ENCODE results near the gene OR5AU1.
"Not testable (repeated sequence)": the region's sequence is repeated elsewhere in the genome, so short reads cannot be mapped to it uniquely, and the experiment has no call there.

The OR5AU1 gene

DNA sequence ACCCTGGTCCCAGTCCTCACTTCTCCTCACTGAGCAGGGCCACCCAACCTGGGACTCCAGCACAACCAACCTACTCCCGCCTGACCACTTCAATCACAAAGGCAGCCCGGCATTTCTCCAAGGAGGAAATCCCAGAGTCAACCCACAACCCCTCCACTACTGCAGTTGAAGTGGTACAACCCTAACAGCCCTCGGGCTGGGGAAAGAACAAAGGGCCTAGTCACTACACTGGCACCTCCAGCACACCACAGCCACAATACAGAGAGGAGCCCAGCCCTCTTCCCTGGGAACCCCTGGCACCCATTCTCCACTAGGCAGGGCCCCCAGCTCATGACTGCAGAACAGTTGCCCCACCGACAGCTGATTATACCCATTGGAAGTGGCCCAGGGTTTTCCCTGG is 13.7 kb upstream of the OR5AU1 start:
- DNase-seq = no peak

DNA sequence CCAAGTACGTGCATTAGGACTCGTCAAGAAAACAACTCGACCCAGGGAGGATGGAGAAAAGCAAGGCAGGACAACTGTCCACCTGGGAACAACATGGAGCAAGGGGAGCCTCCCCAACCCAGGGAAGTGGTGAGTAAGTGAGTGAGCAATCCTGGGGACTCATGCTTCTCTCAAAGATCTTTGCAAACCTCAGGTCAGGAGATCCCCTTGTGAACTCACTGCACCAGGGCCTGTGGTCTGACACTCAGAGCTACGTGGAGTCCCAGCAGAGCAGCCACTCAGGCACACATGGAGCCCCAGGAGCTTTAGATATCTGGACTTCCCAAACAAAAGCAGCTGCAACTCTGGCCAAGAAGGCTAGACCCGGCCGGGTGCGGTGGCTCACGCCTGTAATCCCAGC is 12.2 kb upstream of the OR5AU1 start:
- DNase-seq = no peak

DNA sequence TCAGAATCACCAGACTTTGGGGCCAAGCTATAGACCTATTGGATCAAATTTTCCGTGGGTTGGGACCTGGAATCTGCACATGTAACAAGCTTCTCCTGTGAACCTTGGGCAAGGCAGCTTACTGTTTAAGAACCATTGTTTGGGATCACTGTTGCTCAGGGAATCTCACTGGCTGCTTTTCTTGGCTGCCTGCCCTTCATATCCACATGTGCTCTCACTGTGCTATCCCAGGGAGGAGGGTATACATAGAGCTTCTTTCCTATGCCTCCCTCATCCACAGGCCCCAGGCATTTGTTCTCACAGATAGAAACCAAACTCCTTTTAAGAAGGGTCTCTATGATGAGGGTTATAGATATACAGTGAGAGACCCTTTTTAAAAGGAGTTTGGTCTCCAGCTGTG is 9.8 kb upstream of the OR5AU1 start:
- DNase-seq = not testable (repeated sequence)

DNA sequence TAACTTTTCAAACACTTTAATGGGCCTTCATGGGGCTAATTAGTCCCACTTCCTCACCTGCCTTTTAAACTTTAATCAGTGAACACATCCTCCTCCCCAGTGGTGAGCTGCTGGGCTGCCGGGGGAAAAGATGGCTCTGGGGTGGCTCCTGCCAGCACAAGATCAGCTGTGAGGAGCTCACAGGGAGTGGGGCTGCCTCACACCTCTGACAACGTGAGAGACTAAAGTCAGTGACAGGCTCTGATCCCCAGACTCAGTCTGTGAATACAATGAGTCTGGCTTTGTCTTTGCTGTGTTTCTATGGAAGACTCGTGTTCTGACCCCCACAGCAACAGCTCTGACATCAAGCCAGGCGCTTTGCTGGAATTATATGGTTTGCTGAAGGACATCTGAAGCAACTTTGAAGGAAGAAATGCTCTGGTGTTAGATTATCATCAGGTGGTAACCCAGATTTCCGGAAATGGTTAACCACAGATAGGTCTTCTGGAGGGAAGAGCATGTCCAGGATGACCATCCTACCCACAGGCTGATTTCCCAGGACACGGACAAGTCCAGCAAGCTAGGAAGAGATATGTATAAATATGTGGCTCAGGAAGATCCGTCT is 9.2 kb upstream of the OR5AU1 start:
- DNase-seq = not testable (repeated sequence)

DNA sequence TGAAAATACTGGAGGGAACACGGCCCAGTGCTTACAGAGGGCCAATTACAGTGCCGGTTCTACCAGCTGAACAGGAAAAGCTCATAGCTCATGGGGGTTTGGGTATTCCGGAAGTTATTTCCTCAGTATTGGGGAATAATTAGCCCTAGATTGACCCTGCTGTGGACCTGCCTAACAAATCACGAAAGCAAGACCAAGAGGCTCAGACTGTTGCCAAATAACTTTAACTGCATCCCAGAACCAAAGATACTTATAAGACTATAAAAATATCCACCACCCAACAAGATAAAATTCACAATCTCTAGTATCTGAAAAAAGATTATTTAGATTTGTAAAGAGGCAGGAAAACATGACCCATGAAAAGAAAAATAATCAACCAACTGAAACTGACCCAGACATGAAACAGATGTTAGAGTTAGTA is 8.0 kb upstream of the OR5AU1 start:
- DNase-seq = no peak

DNA sequence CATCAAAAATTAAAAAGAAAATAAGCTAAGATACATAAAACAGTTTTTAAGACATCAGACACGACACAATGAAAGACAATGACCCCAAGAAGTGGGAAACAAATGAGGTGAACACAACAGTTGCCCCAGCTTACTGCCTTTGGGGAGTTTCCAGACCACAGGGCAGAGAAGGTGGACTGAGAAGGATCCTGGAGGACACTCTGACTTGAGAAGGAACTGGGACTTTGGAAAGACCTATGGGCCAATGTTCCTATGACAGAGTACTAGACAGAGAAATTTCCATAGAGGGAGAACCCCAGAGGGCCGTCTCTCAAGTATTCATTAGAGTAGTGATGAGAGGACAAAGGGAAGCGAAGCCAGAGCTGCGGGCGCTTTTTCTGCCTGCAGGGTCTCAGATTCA is 6.2 kb upstream of the OR5AU1 start:
- DNase-seq = no peak

DNA sequence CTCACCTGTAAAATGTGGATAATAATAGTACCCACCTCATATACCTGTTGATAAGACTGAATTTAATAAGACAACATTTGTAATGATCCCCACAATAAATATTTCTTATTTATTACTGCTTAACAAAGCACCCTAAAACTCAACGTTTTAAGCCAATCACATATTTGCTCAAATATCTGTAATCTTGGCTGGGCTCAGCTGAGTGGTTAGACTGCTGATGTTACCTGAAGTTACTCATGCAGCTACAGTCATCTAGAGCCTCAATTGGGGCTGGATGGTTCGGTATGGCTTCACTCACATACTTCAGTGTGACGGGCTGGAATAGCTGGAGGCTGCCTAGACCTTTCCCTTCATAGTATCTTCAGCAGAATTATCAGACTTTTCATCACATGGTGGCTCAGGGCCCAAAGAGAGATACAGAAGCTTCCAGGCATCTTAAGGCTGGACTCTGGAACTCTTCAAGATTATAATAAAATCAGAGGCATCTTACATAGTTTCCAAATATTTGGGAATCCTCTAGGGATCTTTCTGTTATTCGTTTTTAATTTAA is 4.3 kb upstream of the OR5AU1 start:
- DNase-seq = no peak

DNA sequence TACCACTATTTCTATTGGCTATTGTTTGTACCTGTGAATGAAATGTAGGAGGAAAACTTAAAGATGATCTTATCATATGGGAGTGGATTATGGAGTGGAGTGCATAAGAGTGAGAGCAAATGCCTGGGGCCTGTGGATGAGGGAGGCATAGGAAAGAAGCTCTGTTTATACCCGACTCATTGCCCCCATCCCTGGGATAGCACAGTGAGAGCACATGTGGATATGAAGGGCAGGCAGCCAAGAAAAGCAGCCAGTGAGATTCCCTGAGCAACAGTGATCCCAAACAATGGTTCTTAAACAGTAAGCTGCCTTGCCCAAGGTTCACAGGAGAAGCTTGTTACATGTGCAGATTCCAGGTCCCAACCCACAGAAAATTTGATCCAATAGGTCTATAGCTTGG is 2.3 kb upstream of the OR5AU1 start:
- not testable (repeated sequence) for DNase-seq

DNA sequence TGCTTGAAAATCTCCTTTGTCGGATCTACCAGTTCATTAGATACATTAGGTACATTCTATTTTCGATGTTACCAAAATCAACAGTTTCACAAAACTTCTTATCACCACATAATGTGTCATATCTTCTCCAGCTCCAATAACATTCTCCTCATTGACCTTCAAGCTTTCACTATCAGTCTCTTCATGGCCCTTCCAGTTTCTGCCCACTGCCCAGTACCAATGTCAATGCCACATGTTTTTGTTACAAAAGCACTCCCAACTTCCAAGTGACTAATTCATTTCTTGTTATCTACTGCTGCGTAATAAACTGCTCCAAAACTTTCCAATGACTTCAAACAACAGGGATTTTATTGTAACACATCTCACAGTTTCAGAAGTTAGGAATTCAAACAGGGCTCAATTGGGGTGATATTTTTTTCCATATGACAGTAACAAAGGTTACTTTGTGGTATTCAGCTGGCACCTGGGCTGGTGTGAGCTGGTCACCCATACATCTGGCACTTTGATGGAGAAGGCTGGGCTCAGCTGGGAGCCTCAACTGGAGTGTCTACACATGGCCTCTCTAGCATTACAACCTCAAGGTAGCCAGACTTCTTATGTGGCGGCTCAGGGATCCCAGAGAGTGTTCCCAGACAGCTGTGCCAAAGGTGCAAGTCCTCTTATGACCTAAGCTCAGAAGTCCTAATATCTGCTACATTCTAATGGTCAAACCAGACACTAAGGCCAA is 6.1 kb downstream of the OR5AU1 start:
- DNase-seq = no peak

DNA sequence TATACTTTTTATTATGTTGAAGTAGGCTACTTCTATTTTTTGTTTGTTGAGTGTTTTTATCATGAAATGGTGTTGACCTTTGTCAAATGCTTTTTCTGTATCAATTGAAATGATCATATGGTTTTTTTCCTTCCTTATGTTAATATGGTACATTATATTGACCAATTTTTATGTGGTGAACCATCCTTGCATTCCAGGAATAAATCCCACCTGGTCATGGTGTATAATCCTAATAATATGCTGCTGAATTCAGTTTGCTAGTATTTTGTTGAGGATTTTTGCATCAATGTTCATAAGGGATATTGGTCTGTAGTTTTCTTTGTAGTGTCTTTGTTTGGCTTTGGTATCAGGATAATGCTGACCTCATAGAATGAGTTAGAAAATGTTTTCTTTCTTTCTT is 10.4 kb downstream of the OR5AU1 start:
- DNase-seq = no peak

DNA sequence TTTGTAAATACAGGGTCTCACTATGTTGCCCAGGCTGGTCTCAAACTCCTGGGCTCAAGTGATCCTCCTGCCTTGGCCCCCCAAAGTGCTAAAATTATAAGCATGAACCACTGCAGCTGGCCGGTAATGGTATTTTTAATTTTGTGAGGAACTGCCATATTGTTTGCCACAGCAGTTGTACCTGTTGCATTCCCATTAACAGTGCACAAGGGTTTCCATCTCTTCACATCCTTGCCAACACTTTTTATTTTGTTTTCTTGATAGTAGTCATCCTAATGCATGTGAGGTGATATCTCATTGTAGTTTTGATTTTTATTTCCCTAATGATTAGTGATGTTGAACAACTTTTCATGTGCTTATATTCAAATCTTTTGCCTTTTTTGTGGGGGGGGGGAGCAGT is 13.5 kb downstream of the OR5AU1 start:
- no peak for DNase-seq

DNA sequence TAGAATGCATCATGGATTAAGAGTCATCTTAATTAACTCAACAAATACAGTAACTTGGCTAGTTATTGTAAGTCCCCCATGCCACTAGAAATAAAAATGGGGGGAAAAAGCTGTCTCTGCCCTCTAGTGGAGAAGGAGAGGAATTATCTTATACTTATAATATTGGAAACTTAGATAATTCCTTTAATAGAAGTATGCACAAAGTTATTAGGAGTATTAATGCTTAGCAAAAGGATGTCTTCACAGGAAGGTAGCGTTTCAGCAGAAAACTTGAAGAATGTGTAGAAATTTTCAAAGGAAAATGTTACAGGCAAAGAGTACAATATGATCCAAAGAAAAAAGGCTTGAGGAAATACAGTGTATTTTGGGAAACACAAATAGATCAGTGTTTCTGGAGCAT is 19.8 kb downstream of the OR5AU1 start:
- DNase-seq = no peak

DNA sequence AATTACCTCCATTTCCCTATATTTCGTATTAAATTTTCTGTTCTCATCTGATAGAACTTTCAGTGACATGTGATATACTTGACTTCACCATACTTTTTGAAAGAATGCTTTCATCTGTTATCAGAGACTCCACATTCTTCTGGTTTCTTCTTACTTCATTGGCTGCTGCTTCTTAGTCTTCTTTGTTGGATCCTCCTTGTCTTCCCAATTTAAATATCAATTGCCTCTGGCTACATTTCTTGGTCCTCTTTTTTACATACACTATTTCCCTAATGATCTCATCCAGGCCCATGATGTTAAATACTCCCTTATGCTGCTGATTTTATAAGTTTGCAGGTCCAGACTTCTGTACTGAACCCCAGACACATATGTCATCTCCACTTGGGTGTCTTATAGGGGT is 22.0 kb downstream of the OR5AU1 start:
- no peak for DNase-seq

DNA sequence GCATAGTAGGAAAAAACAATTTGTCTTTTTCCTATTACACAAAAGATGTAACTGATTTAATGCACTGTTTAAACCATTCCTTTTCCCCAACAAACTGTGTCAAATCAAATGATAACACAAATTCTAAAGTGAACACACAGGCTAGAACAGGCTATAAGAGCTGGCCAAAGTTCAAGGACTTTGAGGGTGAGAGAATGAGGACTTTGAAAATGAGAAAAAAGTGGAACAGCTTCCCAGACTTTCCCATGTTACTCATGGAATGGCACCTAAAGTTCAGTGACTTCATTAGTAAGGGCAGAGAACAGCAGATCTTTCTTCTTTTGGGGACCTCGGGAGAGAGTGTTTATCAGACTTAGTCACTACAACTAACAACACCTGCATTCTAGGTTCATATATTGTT is 32.4 kb downstream of the OR5AU1 start:
- no peak for DNase-seq

DNA sequence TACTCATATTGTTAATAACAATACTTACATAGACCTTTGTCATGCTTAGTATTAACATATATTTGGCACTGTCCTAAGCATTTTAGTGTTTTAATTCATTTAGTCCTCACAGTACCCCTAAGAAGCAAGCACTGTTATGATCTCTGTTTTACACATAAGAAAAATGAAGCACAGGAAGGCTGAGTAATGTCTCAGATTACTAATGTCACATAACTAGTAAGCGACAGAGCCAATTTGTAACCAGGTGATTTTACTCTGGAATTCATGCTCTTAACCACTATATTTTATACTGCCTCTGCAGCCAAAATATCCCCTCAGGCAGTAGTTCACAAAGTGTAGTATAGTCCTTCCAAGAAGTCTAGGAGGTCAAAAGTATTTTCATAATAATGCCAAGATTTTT is 34.7 kb downstream of the OR5AU1 start:
- DNase-seq = no peak

DNA sequence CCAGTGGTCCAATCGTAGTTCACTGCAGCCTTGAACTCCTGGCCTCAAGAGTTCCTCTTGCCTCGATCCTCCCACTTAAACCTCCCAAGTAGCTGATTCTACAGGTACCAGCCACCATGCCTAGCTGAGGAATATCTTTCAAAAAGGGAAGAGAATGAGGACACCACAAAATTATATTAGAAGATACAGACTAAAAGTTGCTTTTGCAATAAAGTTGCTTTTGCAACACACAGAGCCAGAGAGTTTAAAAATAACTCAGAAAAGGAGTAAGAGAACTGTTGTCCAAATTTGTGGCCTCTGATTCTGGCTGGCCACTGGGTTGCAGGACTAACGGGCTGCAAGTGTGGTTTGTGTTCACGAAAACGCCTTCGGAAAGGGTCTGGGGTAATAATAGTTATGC is 35.2 kb downstream of the OR5AU1 start:
- no peak for DNase-seq

DNA sequence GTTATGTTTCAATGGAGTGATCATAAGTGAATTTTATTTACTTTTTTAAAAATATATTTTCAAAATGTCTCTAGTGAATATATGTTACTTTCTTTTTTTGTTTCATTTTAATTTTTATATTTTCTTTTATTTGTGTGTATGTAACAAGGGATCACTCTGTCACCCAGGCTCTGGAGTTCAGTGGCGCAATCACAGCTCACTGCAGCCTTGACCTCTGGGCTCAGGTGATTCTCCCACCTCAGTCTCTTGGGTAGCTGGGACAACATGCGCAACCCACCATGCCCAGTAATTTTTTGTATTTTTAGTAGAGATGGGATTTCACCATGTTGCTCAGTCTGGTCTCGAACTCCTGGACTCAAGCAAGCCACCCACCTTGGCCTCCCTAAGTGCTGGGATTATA is 36.9 kb downstream of the OR5AU1 start:
- DNase-seq = no peak

DNA sequence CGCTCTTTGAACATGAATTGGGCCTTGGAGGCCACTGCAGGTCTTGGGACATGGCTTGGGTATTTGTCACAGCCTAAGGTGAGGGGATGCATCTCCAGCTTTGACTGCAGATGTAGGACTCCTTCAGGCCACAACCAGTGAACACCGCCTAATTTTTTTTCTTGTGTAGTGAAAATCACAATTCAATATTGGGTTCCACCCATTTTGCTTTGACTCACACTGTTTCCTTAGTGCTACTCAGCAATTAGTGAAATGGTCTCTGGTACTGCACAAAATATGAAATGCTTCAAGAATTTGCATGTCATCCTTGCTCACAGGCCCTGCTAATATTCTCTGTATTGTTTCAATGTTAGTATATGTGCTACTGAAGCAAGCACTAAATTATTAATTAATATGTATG is 42.5 kb downstream of the OR5AU1 start:
- DNase-seq = no peak

DNA sequence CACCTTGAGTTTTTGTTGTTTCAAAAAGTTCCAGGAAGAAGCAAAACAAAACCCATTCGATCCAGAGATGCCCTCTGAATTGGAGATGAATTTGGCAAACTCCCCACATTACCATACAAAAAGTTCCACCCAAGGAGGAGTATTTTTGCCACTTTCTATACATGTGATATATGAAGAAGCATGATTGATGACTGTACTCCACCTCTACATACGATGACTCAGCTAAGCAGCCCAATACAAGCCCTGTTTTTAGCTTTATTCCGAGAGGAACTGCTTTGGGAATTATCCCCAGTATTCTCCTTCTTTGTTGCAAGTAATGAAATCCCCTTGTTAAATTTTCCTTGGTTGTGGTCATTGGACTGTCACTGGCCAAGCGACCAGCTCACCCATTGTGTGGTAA is 43.6 kb downstream of the OR5AU1 start:
- no peak for DNase-seq

DNA sequence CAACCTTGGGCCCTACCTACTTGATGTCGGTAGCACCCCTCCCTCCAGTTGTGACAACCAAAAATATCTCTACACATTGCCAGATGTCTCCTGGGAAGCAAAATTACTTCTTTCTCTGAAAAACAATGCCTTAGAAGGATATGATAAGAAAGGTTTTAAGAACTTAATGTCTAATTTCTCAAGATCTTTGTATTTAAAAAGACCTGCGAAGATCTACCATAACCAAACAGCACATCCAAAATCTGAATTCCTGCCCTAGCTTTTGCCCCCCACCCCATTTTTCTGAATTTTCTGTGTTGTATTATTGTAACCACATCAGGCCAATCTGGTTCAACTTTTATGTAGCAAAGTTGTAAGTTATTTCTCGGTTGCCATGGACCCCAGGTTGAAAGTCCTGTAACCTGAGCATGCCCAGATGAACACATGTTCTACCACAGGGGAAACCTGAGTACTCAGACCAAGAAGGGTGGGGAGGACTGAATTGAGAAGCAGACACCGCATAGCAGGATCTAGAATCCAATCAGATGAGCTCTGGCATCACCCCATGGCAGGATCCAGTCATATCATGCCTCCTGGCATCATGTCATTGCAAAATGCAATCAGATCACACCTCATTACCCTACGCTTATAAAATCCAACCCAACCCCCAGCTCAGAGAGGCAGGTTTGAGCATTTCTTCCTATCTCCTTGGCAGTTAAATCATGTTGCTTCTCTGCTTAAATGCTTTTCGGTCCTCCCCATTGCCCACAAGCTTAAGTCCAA is 46.3 kb downstream of the OR5AU1 start:
- DNase-seq = peak; percentile 27

DNA sequence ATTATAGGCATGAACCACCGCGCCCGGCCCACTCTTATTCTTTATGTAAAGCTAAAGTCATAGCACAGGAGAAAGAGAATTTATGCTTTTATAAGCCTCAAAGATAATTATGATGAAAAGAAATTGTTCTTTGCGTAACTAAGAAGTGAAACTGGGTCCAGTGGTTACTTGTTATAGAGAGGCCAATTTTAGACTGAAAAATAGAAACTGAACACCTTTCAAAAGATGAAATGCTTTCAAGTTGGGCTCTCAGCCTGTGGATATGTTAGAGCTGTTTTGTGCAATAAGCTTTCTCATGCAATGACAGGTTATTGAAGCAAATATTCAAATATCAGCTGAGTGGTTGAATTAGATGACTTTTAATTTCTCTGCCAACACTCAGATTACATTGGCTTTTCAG is 47.1 kb downstream of the OR5AU1 start:
- no peak for DNase-seq

DNA sequence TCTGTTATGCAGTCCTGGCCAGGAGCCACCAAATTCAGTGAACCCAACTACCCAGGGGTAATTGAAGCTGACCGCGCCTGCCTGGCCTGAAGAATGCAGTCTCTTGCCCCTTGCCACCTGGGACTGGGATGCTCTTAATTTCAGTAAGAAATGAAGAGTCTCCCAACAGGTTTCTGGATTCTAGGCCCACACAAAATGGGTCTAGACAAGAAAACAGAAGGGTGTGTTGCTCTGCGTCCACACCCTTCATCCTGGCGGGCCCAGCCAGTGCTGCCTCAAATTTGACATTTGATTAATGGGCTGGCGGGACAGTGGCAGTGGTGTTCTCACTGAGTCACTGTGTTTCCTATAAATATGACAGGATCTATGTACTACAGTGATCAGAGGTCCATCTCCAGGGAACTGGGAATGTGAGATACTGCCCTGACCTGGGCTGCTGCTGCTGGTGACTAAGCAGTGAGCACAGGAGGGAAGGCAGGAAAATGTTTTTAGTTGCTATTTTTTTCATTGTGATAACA is 48.5 kb downstream of the OR5AU1 start:
- no peak for DNase-seq

DNA sequence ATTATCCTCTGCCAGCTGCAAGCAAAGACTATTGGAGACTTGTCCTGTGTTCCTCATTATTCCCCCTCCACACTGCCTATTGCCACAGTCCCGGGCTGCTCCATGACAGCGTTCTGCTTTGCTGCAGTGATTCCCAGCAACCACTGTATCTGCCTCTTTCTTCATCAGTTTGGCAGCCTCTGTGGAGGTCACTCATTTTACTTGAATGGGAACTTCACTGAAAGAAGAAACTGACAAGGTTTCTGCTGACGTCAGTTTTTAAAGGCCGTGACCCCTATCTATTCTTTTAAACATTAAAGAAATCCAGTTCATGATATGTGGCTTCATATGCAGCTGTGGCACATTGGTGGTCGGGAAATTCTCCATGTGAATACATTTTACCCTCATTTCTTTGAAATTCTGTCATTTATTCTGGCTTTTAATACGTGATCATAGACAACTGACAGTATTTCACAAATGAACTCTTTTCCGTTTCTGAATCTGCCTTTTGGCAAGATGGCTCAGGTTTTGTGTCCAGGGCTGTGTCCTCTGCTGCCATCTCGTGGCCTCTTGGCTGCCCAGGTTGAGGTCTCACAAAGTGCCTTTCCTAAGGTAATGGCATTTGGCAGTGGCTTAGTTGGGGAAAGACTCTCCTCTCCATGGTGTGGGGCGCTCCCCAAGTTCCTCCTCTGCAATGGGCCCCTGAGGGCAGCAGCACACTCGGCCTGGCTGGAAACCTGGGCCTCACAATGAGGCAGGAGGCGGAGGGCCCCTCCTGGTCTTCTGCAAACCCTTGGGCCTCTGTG is 49.2 kb downstream of the OR5AU1 start:
- peak; percentile 82 for DNase-seq
